GM23338 (cell line): ENCODE results near the gene MYO6. TPM values are rescaled to one million over a fixed set of nuclear protein-coding genes. Genes with fewer than 3 reads are reported as not detected.

ENCODE experiments used
- ATAC-seq: fragments of 200-7000 bp; cut with Tn5 transposase; 3 replicates; pipeline ENCODE4 v1.9.1; 2020
- DNase-seq: peaks from one replicate; pipeline ENCODE4 v3.0.0-alpha.2; 2015; ENCODE audit warnings: low spot score
- H2AFZ ChIP-seq: fragments of 200-600 bp; sonication (generic); 2 replicates; pipeline ENCODE4 v1.8.0; 2016; ENCODE audit warnings: antibody characterized with exemption, mild to moderate bottlenecking, moderate library complexity
- H3F3A ChIP-seq: fragments of 200-600 bp; sonication (generic); replicated peaks from 2 replicates; pipeline ENCODE4 v1.8.0; 2017; ENCODE audit warnings: antibody characterized with exemption, mixed run types, low read depth
- H3K27ac ChIP-seq: fragments of 200-600 bp; sonication (generic); 2 replicates; pipeline ENCODE4 v1.6.1; 2016; ENCODE audit warnings: low read depth
- H3K27me3 ChIP-seq: fragments of 200-600 bp; sonication (generic); 2 replicates; pipeline ENCODE4 v1.8.0; 2016; ENCODE audit warnings: mild to moderate bottlenecking, mixed run types, moderate library complexity; ENCODE audit not compliant: insufficient read depth
- H3K36me3 ChIP-seq: fragments of 200-600 bp; sonication (generic); 2 replicates; pipeline ENCODE4 v1.8.0; 2016; ENCODE audit warnings: mild to moderate bottlenecking; ENCODE audit not compliant: insufficient read depth
- H3K4me1 ChIP-seq: fragments of 200-600 bp; sonication (generic); 2 replicates; pipeline ENCODE4 v1.8.0; 2016; ENCODE audit warnings: mild to moderate bottlenecking, moderate library complexity; ENCODE audit not compliant: insufficient read depth
- H3K4me2 ChIP-seq: fragments of 200-600 bp; sonication (generic); 2 replicates; pipeline ENCODE4 v1.7.1; 2017; ENCODE audit warnings: mixed run types
- H3K4me3 ChIP-seq: fragments of 200-600 bp; sonication (generic); 2 replicates; pipeline ENCODE4 v1.6.1; 2016; ENCODE audit warnings: mixed run types
- H3K79me2 ChIP-seq: fragments of 200-600 bp; sonication (generic); replicated peaks from 2 replicates; pipeline ENCODE4 v1.8.0; 2017; ENCODE audit warnings: mild to moderate bottlenecking; ENCODE audit not compliant: insufficient read depth
- H3K9me2 ChIP-seq: fragments of 200-600 bp; sonication (generic); 2 replicates; pipeline ENCODE4 v1.8.0; 2017; ENCODE audit not compliant: insufficient read depth
- H4K20me1 ChIP-seq: fragments of 200-600 bp; sonication (generic); replicated peaks from 2 replicates; pipeline ENCODE4 v1.8.0; 2017; ENCODE audit warnings: mild to moderate bottlenecking; ENCODE audit not compliant: insufficient read depth
- H3K27ac Mint-ChIP-seq: 2 replicates; pipeline ENCODE4 v1.8.0; 2020; ENCODE audit warnings: inconsistent platforms, mild to moderate bottlenecking, moderate library complexity, mixed read lengths
- H3K27me3 Mint-ChIP-seq: 3 replicates; pipeline ENCODE4 v1.8.0; 2022; ENCODE audit warnings: low read depth, mild to moderate bottlenecking, moderate library complexity, mixed read lengths, inconsistent platforms; ENCODE audit not compliant: insufficient read depth, poor library complexity
- H3K36me3 Mint-ChIP-seq: 3 replicates; pipeline ENCODE4 v1.8.0; 2021; ENCODE audit warnings: low read depth, mild to moderate bottlenecking, inconsistent platforms, moderate library complexity, mixed read lengths
- H3K4me1 Mint-ChIP-seq: 3 replicates; pipeline ENCODE4 v1.8.0; 2020; ENCODE audit warnings: mild to moderate bottlenecking, inconsistent platforms, mixed read lengths
- H3K4me3 Mint-ChIP-seq: 3 replicates; pipeline ENCODE4 v1.8.0; 2021; ENCODE audit warnings: moderate library complexity, mild to moderate bottlenecking, inconsistent platforms, mixed read lengths
- H3K9me3 Mint-ChIP-seq: 3 replicates; pipeline ENCODE4 v1.8.0; 2020; ENCODE audit warnings: moderate library complexity, mild to moderate bottlenecking, inconsistent platforms, mixed read lengths
- EZH2 ChIP-seq: fragments of 200-600 bp; sonication (generic); IDR thresholded peaks from one replicate; pipeline ENCODE4 v1.8.0; 2017; ENCODE audit warnings: antibody characterized with exemption, mild to moderate bottlenecking, low read depth; ENCODE audit not compliant: unreplicated experiment
- EZH2phosphoT487 ChIP-seq: fragments of 200-600 bp; sonication (generic); IDR thresholded peaks from one replicate; pipeline ENCODE4 v1.8.1; 2018; ENCODE audit warnings: antibody characterized with exemption; ENCODE audit not compliant: unreplicated experiment
- JUNB ChIP-seq: IDR thresholded peaks from one replicate; pipeline ENCODE4 v1.6.1; 2016; ENCODE audit warnings: antibody characterized with exemption; ENCODE audit not compliant: unreplicated experiment
- NANOG ChIP-seq: IDR thresholded peaks from 2 replicates; pipeline ENCODE4 v1.6.1; 2016; ENCODE audit warnings: antibody characterized with exemption, borderline replicate concordance
- POLR2AphosphoS5 ChIP-seq: IDR thresholded peaks from 2 replicates; pipeline ENCODE4 v1.6.1; 2016; ENCODE audit warnings: antibody characterized with exemption, low read depth
- REST ChIP-seq: IDR thresholded peaks from one replicate; pipeline ENCODE4 v1.6.1; 2018; ENCODE audit warnings: antibody characterized with exemption; ENCODE audit not compliant: unreplicated experiment
- STAT1 ChIP-seq: IDR thresholded peaks from one replicate; pipeline ENCODE4 v1.6.1; 2016; ENCODE audit warnings: antibody characterized with exemption; ENCODE audit not compliant: unreplicated experiment
- ZNF114 ChIP-seq: fragments of 250-450 bp; sonication (Bioruptor Pico); IDR thresholded peaks from 2 replicates; pipeline ENCODE4 v1.5.0; 2020; ENCODE audit warnings: mild to moderate bottlenecking, moderate library complexity
- ZNF331 ChIP-seq: fragments of 250-450 bp; sonication (Bioruptor Pico); IDR thresholded peaks from 2 replicates; pipeline ENCODE4 v1.5.0; 2020; ENCODE audit warnings: low read depth, mild to moderate bottlenecking, moderate library complexity
- ZNF462 ChIP-seq: fragments of 250-450 bp; sonication (Bioruptor Pico); IDR thresholded peaks from 2 replicates; pipeline ENCODE4 v1.5.0; 2020; ENCODE audit warnings: mild to moderate bottlenecking, moderate library complexity
- polyA plus RNA-seq: library from polyadenylated mRNA; unstranded; fragments of >200 nt; fragmentation: Nextera tagmentation; extraction: Ambion mirVana; gene quantifications from 2 replicates; pipeline ENCODE4 v1.2.1, GENCODE V29; 2016
- total RNA-seq: library from RNA; depleted of rRNA; stranded (reverse); fragments of >200 nt; shearing (Covaris generic); gene quantifications from 2 replicates; pipeline ENCODE4 v1.2.3, GENCODE V29; 2014
- TF ChIP-seq, protein P1 (sequence below), 2 experiments: fragments of 200-600 bp in 1 of 2; sonication (generic) in 1 of 2; conservative IDR thresholded peaks; 2 replicates each; pipeline versions ENCODE4 v1.5.1 to v1.6.1; 2016 to 2017; ENCODE audit warnings: antibody characterized with exemption in 2 of 2, low read depth in 2 of 2, mild to moderate bottlenecking in 2 of 2, moderate library complexity in 1 of 2

Gene MYO6
- total and polyA plus RNA-seq, 2 experiments from 2014 or later = 21.8 to 33.0 TPM

DNA sequence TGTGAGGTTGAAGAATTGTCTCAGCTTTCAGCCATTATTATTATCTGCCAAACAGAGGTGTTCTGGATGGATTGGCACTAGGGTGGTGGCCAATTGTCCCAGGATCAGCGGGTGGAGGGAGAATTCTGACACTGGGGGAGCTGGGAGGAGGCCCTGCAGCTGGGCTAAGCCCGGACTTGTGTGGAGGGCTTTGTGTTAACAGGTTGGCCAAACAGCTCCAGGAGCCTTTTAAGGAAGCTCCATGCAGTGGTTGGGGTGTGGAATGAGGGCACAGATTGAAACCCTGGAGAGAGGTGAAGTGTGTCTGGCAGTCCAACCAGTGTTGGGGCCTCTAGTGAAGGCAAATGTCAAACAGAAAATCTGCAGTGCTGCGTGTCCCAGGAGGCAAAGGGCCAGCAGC, 187.6 kb downstream of the MYO6 start (continued):
- TF ChIP-seq, protein P1, sequence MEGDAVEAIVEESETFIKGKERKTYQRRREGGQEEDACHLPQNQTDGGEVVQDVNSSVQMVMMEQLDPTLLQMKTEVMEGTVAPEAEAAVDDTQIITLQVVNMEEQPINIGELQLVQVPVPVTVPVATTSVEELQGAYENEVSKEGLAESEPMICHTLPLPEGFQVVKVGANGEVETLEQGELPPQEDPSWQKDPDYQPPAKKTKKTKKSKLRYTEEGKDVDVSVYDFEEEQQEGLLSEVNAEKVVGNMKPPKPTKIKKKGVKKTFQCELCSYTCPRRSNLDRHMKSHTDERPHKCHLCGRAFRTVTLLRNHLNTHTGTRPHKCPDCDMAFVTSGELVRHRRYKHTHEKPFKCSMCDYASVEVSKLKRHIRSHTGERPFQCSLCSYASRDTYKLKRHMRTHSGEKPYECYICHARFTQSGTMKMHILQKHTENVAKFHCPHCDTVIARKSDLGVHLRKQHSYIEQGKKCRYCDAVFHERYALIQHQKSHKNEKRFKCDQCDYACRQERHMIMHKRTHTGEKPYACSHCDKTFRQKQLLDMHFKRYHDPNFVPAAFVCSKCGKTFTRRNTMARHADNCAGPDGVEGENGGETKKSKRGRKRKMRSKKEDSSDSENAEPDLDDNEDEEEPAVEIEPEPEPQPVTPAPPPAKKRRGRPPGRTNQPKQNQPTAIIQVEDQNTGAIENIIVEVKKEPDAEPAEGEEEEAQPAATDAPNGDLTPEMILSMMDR (conservative IDR thresholded peaks at IDR 0.05; ENCODE audit: low read depth in 2 of 2) = no peak
- TF ChIP-seq REST (no peak), EZH2phosphoT487 (no peak), ZNF114 (CRISPR knock-in tag) (no peak)

DNA sequence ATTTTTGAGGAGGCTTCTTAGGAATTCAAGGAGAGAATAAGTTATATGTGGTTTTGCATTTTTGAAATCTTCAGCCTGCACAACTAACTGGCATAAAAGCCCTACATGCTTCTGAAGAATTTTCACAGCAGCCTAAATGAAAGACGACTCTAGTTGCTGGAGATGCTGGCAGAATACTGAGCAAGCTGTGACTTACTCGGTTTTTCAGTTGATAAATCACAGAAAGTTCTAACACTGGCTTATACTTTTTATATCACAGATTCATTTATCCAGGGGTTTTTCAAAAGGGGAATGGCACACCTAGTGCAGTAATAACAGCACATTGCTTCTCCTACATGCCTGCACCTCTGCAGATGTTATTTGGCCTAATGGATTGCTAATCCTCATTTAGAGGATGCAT, 188.8 kb downstream of the MYO6 start:
- H3K36me3 ChIP-seq = no peaks in the 10 kb centered on the region
- no peaks in the 10 kb centered on the region for H3F3A ChIP-seq
- peaks cover 10% of the 10 kb centered on the region for H3K27me3 Mint-ChIP-seq
- ATAC-seq (no peak), DNase-seq (no peak)
- no peaks in the 10 kb centered on the region for H3K9me2 ChIP-seq
- no peak overlapping the region for H3K27ac Mint-ChIP-seq
- H2AFZ ChIP-seq = no peak overlapping the region
- no peaks in the 10 kb centered on the region for H3K4me1 ChIP-seq
- no peak overlapping the region for H3K4me2 ChIP-seq
- H3K36me3 Mint-ChIP-seq = peaks cover 3% of the 10 kb centered on the region; the same call in 1 of the 3 replicates
- peaks cover 14% of the 10 kb centered on the region; the same call in 2 of the 3 replicates for H3K4me1 Mint-ChIP-seq
- peaks cover 3% of the 10 kb centered on the region; the same call in 1 of the 3 replicates for H3K9me3 Mint-ChIP-seq
- H3K27ac ChIP-seq = no peak overlapping the region
- H3K79me2 ChIP-seq = no peaks in the 10 kb centered on the region
- H3K27me3 ChIP-seq = peaks cover 32% of the 10 kb centered on the region
- no peak overlapping the region for H3K4me3 ChIP-seq
- TF ChIP-seq POLR2AphosphoS5 (no peak), JUNB (no peak), NANOG (no peak), EZH2 (no peak), EZH2phosphoT487 (no peak), ZNF114 (CRISPR knock-in tag) (no peak), ZNF331 (CRISPR knock-in tag) (no peak), ZNF462 (CRISPR knock-in tag) (no peak), STAT1 (no peak)
- TF ChIP-seq, protein P1 (conservative IDR thresholded peaks at IDR 0.05; ENCODE audit: low read depth in 2 of 2) = no peak
- H3K4me3 Mint-ChIP-seq = no peak overlapping the region
- no peaks in the 10 kb centered on the region for H4K20me1 ChIP-seq
